Muscle of arm (tissue), 12 donors: ENCODE measurements around the gene KIF5C. TPM values are rescaled to one million over a fixed set of nuclear protein-coding genes. Genes with fewer than 3 reads are reported as not detected.
A peak's percentile ranks its signal among the peaks of the same experiment; 100 is the strongest.

Experiments used
- DNase-seq: peaks from one replicate; pipeline ENCODE4 v3.0.0-alpha.2; 2013
- polyA plus RNA-seq, 12 donors: library from polyadenylated mRNA; unstranded; fragments of 120-200 nt; gene quantifications; one replicate each; pipeline ENCODE4 v1.2.1, GENCODE V29; 2013; ENCODE audit not compliant: insufficient read length in 12 of 12

Gene KIF5C
- polyA plus RNA-seq, 12 donors: 1.4 to 32.2 (median 2.1) TPM; not detected in 1

DNA sequence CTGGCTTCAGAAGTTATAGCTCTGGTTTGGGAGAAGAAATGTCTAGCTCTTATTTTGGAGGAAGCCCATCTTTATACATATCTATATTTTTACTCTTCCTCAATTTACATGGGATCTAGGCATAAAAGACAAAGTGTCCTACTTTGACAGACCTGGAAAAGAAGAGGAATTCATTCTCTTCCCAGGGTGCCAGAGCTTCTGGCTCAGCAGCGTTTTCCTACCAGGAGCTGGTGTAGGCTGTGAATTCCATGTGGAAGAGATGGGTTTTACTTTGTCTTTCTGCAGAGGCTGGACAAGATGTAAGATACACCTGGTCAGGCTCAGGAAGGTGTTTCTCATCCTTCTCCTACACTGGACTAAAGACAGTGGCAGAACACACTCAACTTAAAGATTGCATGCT lies 113.3 kb downstream of the KIF5C start:
- DNase-seq: no peak

DNA sequence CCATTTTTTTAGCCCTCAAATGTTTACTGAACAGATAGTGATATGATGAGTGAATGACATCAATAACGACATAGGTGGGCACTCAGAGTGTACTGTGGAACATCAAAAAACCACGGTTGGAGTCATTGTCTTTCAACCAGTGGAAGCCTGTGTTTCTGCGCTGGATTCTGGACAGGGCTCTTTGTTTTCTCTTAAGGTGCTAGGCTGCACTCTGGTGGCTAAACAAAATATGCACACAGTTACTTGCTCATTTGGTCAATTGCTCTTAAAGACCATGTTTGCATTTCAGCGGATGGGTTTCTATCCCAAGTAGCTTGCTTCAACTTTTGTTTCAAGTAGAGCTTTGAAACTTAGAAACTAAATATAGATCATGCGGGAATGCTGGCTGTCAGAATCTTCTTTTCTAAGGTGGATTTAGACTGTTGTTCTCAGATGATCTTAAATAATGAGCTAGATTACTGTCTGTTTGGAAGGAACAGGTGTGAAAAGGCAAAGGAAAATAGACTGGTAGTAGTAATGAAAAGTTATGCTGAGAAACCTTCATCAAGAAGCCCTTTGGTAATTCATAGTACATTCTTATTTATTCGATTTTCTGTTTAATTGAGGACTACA lies 115.0 kb downstream of the KIF5C start:
- peak; percentile 71 for DNase-seq

DNA sequence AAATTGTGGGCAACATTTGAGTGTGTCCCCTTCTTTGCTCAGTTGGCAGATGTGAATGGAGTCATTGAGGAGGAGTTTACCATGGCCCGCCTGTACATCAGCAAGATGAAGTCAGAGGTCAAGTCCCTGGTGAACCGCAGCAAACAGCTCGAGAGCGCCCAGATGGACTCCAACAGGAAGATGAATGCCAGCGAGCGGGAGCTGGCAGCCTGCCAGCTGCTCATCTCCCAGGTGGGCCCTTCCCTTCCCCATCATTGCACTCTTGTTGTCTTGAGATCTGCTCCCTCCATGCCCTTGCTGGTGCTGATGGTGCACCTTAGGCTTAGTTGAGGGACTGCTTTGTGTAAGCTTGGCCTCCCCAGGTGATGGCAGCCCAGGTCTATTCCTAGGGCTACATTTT lies 115.9 kb downstream of the KIF5C start:
- DNase-seq: no peak

DNA sequence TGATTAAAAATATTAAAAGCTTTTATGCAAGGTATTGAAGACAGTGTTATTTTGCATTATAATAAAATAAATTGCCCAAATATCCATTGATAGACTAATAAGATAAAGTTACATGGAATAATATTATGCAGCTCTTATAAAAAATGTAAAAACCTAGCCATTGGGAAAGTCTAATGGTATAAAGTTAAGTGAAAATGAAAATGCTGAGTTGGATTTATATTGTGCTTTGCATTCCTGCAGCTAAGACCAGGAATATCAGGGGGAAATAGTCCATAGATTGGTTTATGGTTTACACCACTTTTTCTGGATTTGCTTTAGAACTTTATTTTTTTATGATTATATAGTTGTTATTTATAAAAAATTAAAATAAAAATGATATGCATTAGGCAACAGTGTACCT lies 117.4 kb downstream of the KIF5C start:
- no peak for DNase-seq

DNA sequence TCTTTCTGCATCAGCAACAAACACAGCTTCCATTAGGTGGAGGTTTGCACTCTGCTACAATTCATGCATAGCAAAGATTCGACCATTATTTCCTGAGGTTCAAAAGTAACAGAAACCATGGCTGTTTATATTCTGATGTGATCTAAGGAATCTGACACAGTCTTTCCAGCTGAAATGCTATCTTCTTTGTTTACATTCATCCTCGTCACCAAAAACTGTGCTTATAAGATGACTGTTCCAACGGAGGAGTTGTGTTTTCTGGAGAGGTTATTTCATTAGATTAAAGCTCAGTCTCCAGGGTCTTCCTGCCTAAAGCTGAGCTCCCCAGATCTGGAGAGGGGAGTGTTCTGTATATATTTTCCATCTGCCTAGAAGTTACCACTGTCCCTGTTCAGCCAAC lies 118.3 kb downstream of the KIF5C start:
- DNase-seq: no peak

DNA sequence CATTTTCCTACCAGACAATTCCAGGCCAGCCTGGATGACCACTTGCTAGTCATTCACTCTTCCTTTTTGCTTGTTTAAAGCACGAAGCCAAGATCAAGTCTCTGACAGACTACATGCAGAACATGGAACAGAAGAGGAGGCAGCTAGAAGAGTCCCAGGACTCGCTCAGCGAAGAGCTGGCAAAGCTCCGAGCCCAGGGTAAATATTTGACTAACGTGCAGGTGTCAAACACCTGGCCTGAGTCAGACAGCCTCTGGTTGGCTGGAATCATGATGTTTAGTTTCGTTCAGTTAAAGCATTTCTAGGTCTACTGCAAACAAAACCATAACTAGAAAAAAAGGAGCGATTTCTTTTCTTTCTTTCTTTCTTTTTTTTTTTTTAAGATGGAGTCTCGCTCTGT lies 119.3 kb downstream of the KIF5C start:
- DNase-seq: no peak

DNA sequence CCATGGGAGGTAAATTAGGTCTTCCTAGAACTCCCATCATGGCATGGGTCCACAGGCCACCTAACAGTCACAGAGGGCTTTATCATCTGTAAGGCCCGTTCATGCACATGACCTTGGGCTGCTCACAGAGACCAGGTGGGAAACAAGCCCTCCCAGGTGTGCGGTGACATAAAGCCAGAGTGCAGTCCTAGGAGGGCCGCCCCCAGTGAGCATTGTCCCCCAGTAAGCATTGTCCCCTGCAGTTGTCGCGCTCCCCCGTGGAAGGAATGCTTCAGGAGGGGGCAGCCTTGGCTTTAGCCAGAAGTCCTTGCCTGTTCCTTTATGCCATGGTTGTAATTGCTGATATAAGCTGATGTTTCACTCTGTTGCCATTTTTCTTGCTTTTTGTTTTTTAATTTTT lies 121.8 kb downstream of the KIF5C start:
- no peak for DNase-seq

DNA sequence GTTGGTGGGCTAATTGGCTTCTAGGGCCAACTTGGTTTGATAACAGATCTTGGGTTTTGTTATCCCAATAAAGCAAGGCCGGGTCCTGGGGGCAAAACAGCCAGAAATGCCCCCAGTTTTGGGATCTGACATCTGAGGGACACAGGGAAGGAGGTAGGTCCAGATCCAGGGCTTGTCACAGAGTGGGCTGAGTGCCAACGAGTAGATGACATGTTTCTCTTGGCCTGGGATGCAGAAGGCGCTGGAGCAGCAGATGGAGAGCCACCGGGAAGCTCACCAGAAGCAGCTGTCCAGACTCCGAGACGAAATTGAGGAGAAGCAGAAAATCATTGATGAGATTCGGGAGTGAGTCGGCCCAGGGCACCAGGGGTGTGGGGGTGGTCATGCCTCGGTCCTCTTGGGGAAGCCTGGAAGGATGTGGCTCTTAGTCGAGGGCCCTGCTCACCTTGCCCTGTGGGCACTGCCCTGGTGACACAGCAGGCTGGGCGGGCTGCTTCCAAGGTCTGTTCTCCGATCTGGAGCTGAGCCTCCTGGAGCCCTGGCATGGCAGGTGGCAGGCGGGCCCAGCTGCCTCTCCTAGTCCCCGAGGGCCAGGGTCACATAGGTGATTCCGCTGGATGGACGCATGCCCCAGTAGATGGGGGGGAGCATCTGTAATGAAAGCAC lies 123.3 kb downstream of the KIF5C start:
- no peak for DNase-seq

DNA sequence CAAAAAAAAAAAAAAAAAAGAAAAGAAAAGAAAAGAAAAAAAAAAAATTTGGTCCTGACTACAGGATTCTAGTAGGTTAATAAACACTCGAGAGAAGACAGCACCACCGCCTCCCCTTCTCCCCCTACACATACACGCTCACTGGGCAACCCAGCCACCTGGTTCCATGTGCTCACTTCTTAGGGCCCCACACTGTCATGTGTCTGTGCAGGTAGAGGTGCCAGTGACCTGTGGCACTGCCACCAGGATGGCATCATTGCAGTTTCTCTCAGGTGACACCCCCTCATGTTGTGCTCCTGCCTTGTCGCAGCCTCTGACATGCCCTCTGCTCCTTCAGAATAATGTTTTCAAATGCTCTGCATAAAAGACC lies 123.8 kb downstream of the KIF5C start:
- no peak for DNase-seq

DNA sequence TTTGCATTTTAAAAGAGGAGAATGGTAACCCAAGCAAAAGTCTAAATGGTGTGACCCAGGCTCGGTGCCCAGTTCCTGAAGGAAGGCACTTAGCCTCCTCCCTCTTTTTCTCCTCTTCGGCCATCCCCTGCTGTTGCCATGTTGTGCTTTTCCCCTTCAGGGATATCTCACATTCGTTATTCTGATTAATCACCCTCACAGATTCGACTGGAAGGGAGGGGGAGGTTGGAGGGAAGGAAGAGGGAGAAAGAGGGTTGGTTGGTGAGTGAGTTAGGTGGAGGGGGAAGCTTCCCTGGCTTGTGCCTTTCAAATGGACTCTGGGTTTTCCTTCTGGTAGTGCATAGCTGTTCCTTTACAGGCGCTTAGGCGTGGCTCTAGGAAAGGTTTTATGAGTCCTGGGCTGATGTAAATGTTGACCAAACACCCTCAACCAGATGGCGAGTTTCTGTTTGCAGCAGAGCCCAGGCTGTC lies 124.5 kb downstream of the KIF5C start:
- no peak for DNase-seq

DNA sequence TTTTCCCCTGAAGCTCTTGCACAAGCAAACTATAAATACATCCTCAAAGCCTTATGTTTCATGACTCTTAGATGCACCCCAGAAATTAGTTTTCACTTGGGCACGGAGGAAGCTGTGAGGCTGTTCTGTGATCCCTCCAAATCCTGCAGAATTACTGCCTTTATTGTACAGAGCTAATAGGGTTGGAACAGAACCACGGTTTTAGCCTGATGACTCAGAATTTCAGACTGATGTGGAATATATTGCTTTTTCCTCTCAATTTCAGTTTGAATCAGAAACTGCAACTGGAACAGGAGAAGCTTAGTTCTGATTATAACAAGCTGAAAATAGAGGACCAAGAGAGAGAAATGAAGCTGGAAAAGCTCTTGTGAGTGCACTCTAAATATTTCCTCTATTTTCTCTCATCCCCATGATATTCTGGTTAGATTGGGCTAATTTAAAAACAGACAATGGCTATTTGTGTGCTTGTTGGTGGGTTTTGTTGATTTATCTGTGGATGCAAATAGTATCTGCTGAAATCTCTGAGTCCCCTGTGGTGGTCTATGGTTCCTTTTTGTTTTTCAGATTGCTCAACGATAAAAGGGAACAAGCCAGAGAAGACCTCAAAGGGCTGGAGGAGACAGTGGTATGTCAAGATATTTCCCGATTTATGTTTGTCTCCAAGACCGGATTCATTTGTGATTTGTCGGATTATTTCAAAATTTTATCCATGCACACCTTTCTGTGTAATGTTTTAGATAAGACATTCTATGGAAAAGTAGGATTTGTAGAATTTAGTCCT lies 125.3 kb downstream of the KIF5C start:
- DNase-seq: no peak

DNA sequence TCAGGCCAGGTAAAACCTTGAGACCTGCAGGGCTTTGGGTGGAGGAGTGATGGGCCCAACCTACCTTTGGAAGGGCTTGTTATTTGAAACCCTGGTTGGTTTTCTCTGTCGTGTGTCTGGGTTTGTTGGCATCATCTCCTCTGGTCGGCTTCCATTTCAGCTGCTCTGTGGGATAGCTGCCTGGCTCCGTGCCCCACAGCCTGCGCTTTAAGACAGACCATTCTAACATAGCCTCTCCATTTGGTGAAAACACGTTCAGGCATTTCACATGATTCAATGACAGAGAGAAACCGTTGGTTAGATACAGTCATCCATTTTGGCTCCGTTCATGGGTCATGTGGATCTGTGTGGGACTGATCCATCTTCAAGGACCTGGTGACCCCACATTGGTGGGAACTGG lies 126.5 kb downstream of the KIF5C start:
- no peak for DNase-seq

DNA sequence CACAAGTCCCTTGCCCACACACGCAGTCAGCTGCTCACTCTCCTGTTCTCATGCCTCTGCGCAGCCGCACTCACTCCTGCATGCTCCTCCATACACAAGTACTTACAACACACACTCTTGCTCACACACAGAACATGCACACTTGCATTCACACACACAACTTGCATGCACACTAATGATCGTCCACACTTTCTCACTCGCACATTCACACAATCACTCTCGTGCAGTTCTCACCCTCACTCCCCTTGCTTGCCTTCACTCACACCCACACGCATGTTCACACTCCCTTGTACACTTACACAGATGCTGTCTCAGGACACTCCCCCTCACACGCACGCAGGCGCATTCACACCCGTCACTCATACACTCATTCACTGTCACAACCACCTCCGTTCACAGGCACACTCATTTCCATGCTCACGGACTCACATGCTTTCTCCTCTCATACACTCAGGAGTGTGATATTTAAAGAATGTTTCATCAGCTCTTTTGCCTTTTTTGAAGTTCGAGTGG lies 127.4 kb downstream of the KIF5C start:
- DNase-seq: no peak

DNA sequence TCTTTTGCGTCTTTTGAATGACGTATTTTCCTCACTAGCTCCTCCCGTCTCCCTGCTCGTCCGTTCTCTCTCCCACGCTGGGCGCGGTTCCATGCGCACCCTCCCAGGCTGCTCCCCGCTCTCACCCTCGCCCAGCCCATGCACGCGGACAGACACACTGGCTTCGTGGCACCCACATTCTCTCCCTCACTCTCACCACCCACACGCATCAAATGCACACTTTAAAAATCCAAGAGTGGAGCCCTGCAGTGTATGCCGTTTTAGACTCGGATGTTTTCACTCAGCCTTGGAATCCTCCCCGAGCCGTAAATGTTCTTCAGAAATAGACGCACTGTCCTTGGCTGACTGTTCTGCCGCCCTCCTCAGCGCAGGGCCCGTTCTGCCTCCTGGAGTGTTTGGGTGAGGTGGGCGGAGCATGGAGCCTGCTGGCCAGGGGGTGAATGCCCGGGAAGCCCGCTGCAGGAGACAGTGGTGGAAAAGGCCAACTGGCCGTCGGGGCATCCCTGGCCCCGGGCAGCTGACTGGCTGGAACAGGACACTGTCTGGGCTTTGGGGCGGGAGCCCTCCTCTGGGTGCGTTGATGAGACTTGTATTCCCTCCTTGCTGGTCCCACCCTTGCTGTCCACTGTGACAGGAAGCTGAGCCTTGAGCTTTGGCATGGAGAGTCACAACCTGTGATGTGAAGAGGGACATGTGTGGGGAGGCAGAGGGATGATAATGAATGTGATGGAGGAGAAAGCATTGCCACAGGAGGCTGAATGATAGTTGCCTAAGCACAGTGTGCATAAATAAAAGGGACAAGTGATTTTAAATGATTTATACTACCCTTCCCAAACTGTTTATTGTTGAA lies 128.1 kb downstream of the KIF5C start:
- no peak for DNase-seq

DNA sequence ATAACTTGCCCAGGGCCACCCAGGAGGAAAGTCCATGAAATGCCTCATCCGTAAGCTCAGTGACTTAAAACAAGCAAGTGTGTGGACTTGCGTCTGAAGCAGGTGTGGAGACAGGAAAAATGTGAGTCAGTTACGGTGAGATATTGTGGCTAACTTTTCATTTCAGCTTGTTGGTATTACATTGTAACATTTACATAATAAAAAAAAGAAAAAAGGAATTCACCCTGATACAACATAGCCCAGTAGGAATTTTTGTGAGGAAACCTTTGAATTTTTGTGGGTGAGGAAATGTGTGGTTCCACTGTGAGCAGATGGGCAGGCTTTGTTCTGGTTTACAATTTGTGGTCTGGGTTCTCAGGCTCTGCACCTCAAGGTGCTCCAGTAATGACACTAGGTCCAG lies 129.8 kb downstream of the KIF5C start:
- DNase-seq: no peak

DNA sequence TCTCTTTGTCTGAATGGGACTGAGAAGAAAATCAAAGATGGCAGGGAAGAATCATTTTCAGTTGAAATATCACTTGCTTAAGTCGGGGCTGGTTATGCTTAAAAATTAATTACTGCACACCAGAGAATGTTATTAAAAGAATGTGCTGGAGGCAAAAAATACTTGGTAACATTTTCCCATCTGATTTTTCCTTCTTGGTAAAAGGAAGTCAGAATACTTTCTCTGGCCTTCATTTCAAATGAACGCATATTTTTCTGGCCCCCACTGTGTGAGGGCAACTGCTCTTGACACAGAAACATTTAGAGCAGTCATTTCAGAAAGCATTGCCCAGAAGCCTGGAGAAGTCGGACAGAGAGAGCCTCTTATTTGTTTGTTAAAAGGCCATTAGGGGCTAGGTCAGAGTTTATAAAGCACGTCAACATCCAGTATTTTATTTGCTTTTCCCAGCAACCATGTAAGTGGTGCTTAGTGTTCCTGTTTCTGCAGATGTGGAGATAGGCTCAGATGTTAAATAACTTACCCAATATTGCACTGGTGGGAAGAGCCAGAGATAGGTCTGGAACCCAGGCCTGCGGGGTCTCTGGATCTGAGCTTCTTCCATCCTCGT lies 130.5 kb downstream of the KIF5C start:
- no peak for DNase-seq

DNA sequence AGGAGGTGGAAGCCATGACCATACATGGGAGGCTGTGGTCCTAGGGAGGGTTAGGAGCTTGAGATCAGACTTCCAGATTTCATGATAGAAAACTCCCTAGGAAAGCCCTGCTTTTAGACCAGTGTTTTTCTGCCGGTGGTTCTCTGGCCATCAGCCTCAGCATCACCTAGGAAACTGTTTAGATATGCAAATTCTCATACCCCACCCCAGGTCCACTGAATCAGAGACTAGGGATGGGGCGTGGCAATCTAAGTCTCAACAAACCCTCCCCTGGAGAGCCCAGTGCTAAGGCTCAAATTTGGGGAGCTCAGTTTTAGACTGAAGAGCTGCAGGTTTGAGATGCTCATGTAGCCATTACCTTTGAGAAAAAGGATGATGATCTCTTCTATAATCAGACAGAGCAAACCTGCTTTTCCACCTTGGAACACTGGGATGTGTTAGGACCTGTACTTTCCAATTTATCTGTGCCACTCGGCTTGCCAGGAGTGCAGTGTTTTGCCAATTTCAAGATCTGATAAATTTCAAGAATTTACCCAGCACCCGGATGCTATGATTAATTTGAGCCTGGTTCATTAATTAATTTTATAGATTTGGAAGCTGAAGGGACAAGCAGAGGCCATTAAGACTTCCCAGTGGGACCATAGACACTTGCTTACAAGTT lies 132.0 kb downstream of the KIF5C start:
- no peak for DNase-seq

DNA sequence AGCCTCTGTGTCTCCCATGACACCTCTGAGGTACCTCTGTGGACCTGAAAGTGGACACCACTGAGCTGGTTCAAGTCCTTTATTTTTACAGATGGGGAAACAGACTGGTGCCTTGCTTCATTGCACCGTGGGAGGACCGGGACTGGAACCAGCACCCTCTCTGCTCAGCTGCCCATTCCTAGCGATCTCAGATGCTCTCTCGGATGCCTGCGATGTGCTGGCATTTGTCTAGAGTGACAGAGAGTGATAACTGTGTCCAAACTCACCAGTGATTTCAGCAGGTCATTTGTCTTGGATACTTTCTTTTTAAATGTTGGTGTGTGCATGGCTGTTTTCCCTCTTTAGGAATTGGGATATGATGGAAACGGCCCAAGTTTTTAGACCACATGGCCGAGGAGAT lies 133.4 kb downstream of the KIF5C start:
- DNase-seq: no peak

DNA sequence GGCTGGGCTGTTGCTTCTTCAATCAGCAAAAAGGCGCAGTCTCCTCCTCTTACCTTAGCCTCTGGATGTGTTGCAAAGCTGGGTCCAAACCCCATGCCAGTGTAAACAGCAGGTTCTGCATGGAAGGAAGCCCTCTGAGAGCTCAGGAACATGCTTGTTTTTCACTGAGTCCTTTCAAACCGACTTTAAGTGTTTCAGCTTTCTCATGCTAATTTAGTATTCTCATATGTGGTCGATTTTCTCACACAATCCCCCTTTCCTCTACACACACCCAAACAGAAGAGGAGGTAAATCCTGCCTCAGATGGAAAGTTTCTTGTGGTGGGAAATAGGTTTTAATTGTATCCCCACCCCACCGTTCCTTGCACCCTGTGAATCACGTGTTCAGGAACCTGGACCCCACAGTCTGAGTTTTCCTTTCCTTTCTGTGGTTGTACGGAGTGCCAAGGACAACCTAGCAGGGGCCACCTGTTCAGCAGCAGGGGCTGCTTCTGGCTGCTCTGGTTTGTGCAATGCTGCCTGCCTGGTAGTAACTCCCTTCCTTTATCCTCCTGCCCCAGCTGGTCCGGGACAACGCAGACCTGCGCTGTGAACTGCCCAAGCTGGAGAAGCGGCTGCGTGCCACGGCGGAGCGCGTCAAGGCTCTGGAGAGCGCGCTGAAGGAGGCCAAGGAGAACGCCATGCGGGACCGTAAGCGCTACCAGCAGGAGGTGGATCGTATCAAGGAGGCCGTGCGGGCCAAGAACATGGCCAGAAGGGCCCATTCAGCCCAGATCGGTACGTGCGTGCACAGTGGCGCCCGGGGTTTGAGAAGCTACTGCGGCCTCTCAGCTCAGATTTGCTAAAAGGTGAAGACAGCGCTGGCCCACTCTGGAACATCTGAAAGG lies 134.8 kb downstream of the KIF5C start:
- no peak for DNase-seq

DNA sequence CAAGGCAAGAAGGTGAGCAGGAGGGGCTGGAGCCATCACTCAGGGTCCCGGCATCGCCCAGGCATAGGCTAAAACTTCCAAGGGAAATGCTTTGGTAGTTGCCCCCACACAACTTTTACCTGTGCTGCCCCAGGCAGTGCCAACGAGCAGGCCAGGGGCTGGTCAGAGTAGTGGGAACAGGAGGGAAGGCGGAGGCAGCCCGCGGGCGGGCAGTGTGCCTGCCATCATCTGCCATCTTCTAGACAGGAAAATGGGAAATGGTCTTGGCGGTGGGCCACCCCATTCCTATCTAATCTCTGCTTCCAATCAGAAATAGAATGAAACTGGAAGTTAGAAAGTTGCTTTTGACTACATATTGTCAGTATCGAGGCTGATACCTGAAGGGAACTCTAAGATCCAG lies 137.5 kb downstream of the KIF5C start:
- DNase-seq: no peak
